Osteoblast (primary cell): ENCODE results near the gene ARHGAP21. TPM values are rescaled to one million over a fixed set of nuclear protein-coding genes. Genes with fewer than 3 reads are reported as not detected.

Experiments
- DNase-seq: peaks from one replicate; pipeline ENCODE4 v3.0.0; 2011; ENCODE audit warnings: low spot score, mixed read lengths; ENCODE audit not compliant: insufficient read length; ENCODE audit errors: missing footprints
- H2AFZ ChIP-seq: 2 replicates; pipeline ENCODE4 v1.6.0; 2011; ENCODE audit warnings: mild to moderate bottlenecking, low read length
- H3K27ac ChIP-seq: 2 replicates; pipeline ENCODE4 v1.5.1; 2011; ENCODE audit warnings: mild to moderate bottlenecking, low read depth, low read length, moderate library complexity
- H3K27me3 ChIP-seq: 2 replicates; pipeline ENCODE4 v1.6.0; 2012; ENCODE audit warnings: mild to moderate bottlenecking, control low read depth, inconsistent platforms, low read length, moderate library complexity; ENCODE audit not compliant: insufficient read depth
- H3K36me3 ChIP-seq: 2 replicates; pipeline ENCODE4 v1.5.1; 2011; ENCODE audit warnings: mild to moderate bottlenecking, low read length, control low read depth, moderate library complexity; ENCODE audit not compliant: insufficient read depth
- H3K4me1 ChIP-seq: 2 replicates; pipeline ENCODE4 v1.5.1; 2011; ENCODE audit warnings: mild to moderate bottlenecking, low read length, control low read depth, moderate library complexity; ENCODE audit not compliant: insufficient read depth
- H3K4me2 ChIP-seq: 2 replicates; pipeline ENCODE4 v1.6.0; 2011; ENCODE audit warnings: mild to moderate bottlenecking, low read length; ENCODE audit not compliant: insufficient read depth
- H3K4me3 ChIP-seq: fragments of 200-600 bp; sonication (generic); 3 replicates; pipeline ENCODE4 v1.5.1; 2012; ENCODE audit warnings: mild to moderate bottlenecking, low read length, inconsistent platforms; ENCODE audit not compliant: insufficient read depth
- H3K79me2 ChIP-seq: 2 replicates; pipeline ENCODE4 v1.6.0; 2012; ENCODE audit warnings: mild to moderate bottlenecking, low read length, control low read depth, inconsistent platforms; ENCODE audit not compliant: insufficient read depth
- H3K9me3 ChIP-seq: 2 replicates; pipeline ENCODE4 v1.5.1; 2011; ENCODE audit warnings: low read depth, low read length, control low read depth
- H4K20me1 ChIP-seq: 2 replicates; pipeline ENCODE4 v1.6.0; 2012; ENCODE audit warnings: mild to moderate bottlenecking, low read length, control low read depth; ENCODE audit not compliant: insufficient read depth
- CTCF ChIP-seq: IDR thresholded peaks from 2 replicates; pipeline ENCODE4 v1.5.1; 2011; ENCODE audit warnings: mild to moderate bottlenecking, low read depth, low read length, moderate library complexity; ENCODE audit errors: extremely low read depth
- total RNA-seq: library from RNA; depleted of rRNA; stranded (reverse); fragments of >200 nt; gene quantifications from 2 replicates; pipeline ENCODE4 v1.2.3, GENCODE V29; 2012

ARHGAP21 gene
- total RNA-seq, 1 donor = 140 TPM

GRCh38 chr10:24700948-24701347 lies 22.7 kb downstream of the ARHGAP21 start:
- H3K4me3 ChIP-seq = no peak overlapping the region
- H3K79me2 ChIP-seq = peaks cover 98% of the 10 kb centered on the region
- no peaks in the 10 kb centered on the region for H3K27me3 ChIP-seq
- peak overlapping the region; percentile 16 for H3K27ac ChIP-seq
- H2AFZ ChIP-seq = no peak overlapping the region
- no peak for DNase-seq
- no peak overlapping the region for H3K4me2 ChIP-seq
- no peak for TF ChIP-seq CTCF
- H3K36me3 ChIP-seq = no peaks in the 10 kb centered on the region
- H3K9me3 ChIP-seq = no peaks in the 10 kb centered on the region
- H4K20me1 ChIP-seq = peaks cover 43% of the 10 kb centered on the region
- peaks cover 16% of the 10 kb centered on the region for H3K4me1 ChIP-seq

- TF ChIP-seq CTCF = no peak
- Histone ChIP-seq H2AFZ (no peak overlapping the region), H3K36me3 (no peaks in the 10 kb centered on the region), H3K9me3 (no peaks in the 10 kb centered on the region), H3K4me2 (no peak overlapping the region), H3K4me1 (peaks cover 4% of the 10 kb centered on the region), H4K20me1 (peaks cover 51% of the 10 kb centered on the region), H3K4me3 (no peak overlapping the region), H3K27me3 (no peaks in the 10 kb centered on the region), H3K79me2 (peaks cover 98% of the 10 kb centered on the region), H3K27ac (no peak overlapping the region)
- no peak for DNase-seq
Measured at GRCh38 chr10:24698270-24698669, 25.4 kb downstream of the ARHGAP21 start.

- no peak for DNase-seq
- no peaks in the 10 kb centered on the region for H3K9me3 ChIP-seq
- H2AFZ ChIP-seq = no peak overlapping the region
- H3K36me3 ChIP-seq = no peaks in the 10 kb centered on the region
- H3K4me1 ChIP-seq = peaks cover 3% of the 10 kb centered on the region
- no peak overlapping the region for H3K4me2 ChIP-seq
- H3K27ac ChIP-seq = peak overlapping the region; percentile 17
- H4K20me1 ChIP-seq = peaks cover 49% of the 10 kb centered on the region
- H3K79me2 ChIP-seq = peaks cover 98% of the 10 kb centered on the region
- H3K27me3 ChIP-seq = no peaks in the 10 kb centered on the region
- no peak overlapping the region for H3K4me3 ChIP-seq
- no peak for TF ChIP-seq CTCF
Measured at GRCh38 chr10:24697080-24697479, 26.6 kb downstream of the ARHGAP21 start.

- Histone ChIP-seq H3K4me2 (no peak overlapping the region), H3K36me3 (no peaks in the 10 kb centered on the region), H3K4me3 (no peak overlapping the region), H3K27ac (no peak overlapping the region), H3K9me3 (no peaks in the 10 kb centered on the region), H3K79me2 (peaks cover 95% of the 10 kb centered on the region), H2AFZ (no peak overlapping the region), H3K27me3 (no peaks in the 10 kb centered on the region), H3K4me1 (peaks cover 12% of the 10 kb centered on the region), H4K20me1 (peaks cover 43% of the 10 kb centered on the region)
- DNase-seq = no peak
- no peak for TF ChIP-seq CTCF
Measured at GRCh38 chr10:24695452-24695851, 28.2 kb downstream of the ARHGAP21 start.
